K562 (cell line): Measurements from ENCODE around the gene LIPE.

Experiments used
- CBX3 ChIP-seq, 2 experiments: IDR thresholded peaks; 1 replicate in 1 of 2; 2 replicates in 1 of 2; pipeline ENCODE4 v1.6.1; 2012; ENCODE audit warnings: inconsistent platforms in 2 of 2, low read length in 2 of 2, borderline replicate concordance in 1 of 2, control low read depth in 1 of 2
- CTCFL ChIP-seq: IDR thresholded peaks from 2 replicates; pipeline ENCODE4 v1.6.1; 2011; ENCODE audit warnings: borderline replicate concordance, low read depth, mild to moderate bottlenecking, moderate library complexity, low read length; ENCODE audit not compliant: insufficient read depth, poor library complexity, severe bottlenecking
- DLX4 ChIP-seq: fragments of 250-450 bp; sonication (Bioruptor Pico); IDR thresholded peaks from 2 replicates; pipeline ENCODE4 v1.6.1; 2021; ENCODE audit warnings: mild to moderate bottlenecking
- EZH2 ChIP-seq: IDR thresholded peaks from 2 replicates; pipeline ENCODE4 v1.6.1; 2012; ENCODE audit warnings: low read depth, mild to moderate bottlenecking, inconsistent platforms, low read length, borderline replicate concordance
- YY1 ChIP-seq, 3 experiments: IDR thresholded peaks; 2 replicates each; pipeline ENCODE4 v1.6.1; 2011; ENCODE audit warnings: low read length in 2 of 3, mild to moderate bottlenecking in 2 of 3, moderate library complexity in 2 of 3, borderline replicate concordance in 1 of 3, control low read depth in 1 of 3, low read depth in 1 of 3; ENCODE audit not compliant: insufficient read depth in 3 of 3, insufficient replicate concordance in 2 of 3, control insufficient read depth in 1 of 3, insufficient read length in 1 of 3; ENCODE audit errors: extremely low read depth in 1 of 3

GRCh38 chr19:42423462-42424344 is 3.5 kb downstream of the LIPE start:
- TF ChIP-seq DLX4: no peak
- no peak for TF ChIP-seq EZH2
- no peak for TF ChIP-seq CBX3 (IDR thresholded peaks at IDR 0.05; ENCODE audit: borderline replicate concordance in 1 of 2, low read length in 2 of 2)
- no peak for TF ChIP-seq CTCFL
- TF ChIP-seq YY1 (IDR thresholded peaks at IDR 0.05; ENCODE audit: borderline replicate concordance in 1 of 3, control insufficient read depth in 1 of 3, extremely low read depth in 1 of 3, insufficient read depth in 3 of 3, insufficient read length in 1 of 3, insufficient replicate concordance in 2 of 3, low read depth in 1 of 3, low read length in 2 of 3): no peak
